GM12865 (cell line): ENCODE measurements around the gene SNRNP48.

Experiments
- DNase-seq: peaks from one replicate; pipeline ENCODE4 v3.0.0; 2010; ENCODE audit warnings: low read depth
- H3K4me3 ChIP-seq: 2 replicates; pipeline ENCODE4 v1.5.1; 2011; ENCODE audit warnings: mild to moderate bottlenecking, low read depth, low read length, control low read depth
- CTCF ChIP-seq: IDR thresholded peaks from 2 replicates; pipeline ENCODE4 v1.5.1; 2011; ENCODE audit warnings: low read length, control low read depth, low read depth, inconsistent platforms; ENCODE audit not compliant: insufficient read depth; ENCODE audit errors: missing control alignments

Gene SNRNP48

GRCh38 chr6:7617801-7618764 lies 28.1 kb downstream of the SNRNP48 start:
- no peak overlapping the region for H3K4me3 ChIP-seq
- DNase-seq = peak; percentile 66
- no peak for TF ChIP-seq CTCF

GRCh38 chr6:7621761-7622160 lies 31.8 kb downstream of the SNRNP48 start:
- H3K4me3 ChIP-seq = no peak overlapping the region
- no peak for DNase-seq
- no peak for TF ChIP-seq CTCF

- no peak overlapping the region for H3K4me3 ChIP-seq
- TF ChIP-seq CTCF = no peak
- no peak for DNase-seq
Observed at GRCh38 chr6:7624796-7625710, 35.1 kb downstream of the SNRNP48 start.

DNA sequence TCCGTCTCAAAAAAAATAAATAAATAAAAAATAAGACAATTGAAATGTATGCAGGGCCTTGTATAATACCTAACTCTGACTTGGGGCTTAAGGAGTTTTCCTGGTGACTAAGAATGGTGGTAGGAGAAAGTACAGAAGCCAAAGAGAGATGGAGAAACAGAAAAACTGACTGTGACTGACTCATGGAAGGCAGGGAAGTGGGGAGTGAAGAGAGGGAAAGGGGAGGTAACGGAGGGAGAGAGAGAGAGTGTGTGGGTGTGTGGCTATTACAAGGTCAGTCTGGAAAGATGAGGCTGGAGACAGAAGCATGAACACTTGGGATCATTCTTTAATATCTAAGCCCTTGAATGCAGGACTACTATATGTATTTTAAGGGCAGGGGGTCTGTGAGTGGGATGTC lies 38.5 kb downstream of the SNRNP48 start:
- no peak for DNase-seq
- TF ChIP-seq CTCF = no peak
- no peak overlapping the region for H3K4me3 ChIP-seq

DNA sequence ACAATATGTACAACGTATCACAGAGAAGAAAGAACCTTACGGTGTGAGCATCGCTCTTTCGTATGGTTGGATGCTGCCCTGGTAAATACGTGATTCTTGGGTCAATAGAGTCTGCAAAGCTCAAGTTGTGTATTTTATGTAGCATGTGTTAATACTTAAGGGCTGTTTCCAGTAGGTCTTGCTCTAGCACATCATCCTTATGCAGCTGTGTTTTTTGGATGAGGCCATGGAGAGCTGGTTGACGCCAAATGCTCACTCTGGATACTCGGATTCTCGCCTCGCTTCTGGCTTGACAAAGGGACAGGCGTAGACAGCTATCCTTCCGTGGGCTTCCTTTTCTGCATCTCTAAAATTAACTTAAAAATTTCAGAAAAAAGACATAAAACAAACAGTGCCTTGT lies 38.9 kb downstream of the SNRNP48 start:
- H3K4me3 ChIP-seq = no peak overlapping the region
- no peak for TF ChIP-seq CTCF
- DNase-seq = no peak

DNA sequence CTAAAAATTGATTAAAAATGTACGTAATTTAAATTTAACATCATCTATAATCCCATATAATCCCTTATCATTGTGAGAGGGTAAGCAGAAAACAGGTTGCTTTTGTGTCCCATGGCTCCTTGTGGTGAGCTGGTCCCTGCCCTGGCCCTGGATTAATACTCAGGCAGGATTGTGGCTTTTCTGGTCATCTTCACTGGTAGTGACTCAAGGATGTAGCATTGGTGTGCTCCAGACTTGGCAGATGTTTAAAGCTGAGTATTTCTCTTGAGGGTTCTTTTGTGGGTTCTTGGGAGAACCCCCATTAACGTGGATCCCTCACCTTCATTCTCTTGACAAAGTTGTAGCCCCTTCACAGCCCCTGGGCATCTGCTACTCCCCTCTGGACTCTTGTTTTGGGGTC lies 39.3 kb downstream of the SNRNP48 start:
- no peak overlapping the region for H3K4me3 ChIP-seq
- no peak for DNase-seq
- TF ChIP-seq CTCF = no peak
